ENCODE data around the gene CASD1. TPM values are rescaled to one million over a fixed set of nuclear protein-coding genes. Genes with fewer than 3 reads are reported as not detected.

CASD1 gene
- total RNA-seq, 1 experiment from 2014 or later: 14.0 TPM

GRCh38 chr7:94472608-94473007, 37.0 kb upstream of the CASD1 start:
- no peak overlapping the region for H2AFZ ChIP-seq
- no peak overlapping the region for H3K4me2 ChIP-seq
- H3K9me3 ChIP-seq (ENCODE audit: insufficient read depth, low read depth): peaks cover 7% of the 10 kb centered on the region; the same call in 1 of the 2 replicates
- H3K9me2 ChIP-seq (ENCODE audit: insufficient read depth): no peaks in the 10 kb centered on the region; the same call in 1 of the 2 replicates
- ChIA-PET CTCF (no interaction called here), POLR2A (ENCODE audit: unreplicated experiment) (no interaction called here)
- no peaks in the 10 kb centered on the region for H3K4me1 ChIP-seq (replicated peaks; ENCODE audit: insufficient read depth)
- H4K20me1 ChIP-seq (ENCODE audit: insufficient read depth): no peaks in the 10 kb centered on the region
- intact Hi-C loops (cut with micrococcal nuclease; ENCODE audit: unreplicated experiment): no loop called here
- no peaks in the 10 kb centered on the region for H3F3A ChIP-seq (ENCODE audit: insufficient read depth, low read depth)
- TF ChIP-seq EZH2 (IDR thresholded peaks at IDR 0.05; ENCODE audit: low read depth): no peak
- TF ChIP-seq CTCF (conservative IDR thresholded peaks at IDR 0.05): no peak
- no peaks in the 10 kb centered on the region for H3K79me2 ChIP-seq (ENCODE audit: low read depth)
- no peaks in the 10 kb centered on the region for H3K27me3 ChIP-seq (ENCODE audit: insufficient read depth, low read depth)
- no peaks in the 10 kb centered on the region for H3K36me3 ChIP-seq (ENCODE audit: low read depth)
- no peak overlapping the region for H3K4me3 ChIP-seq
- no peak for DNase-seq
- H3K27ac ChIP-seq: no peak overlapping the region
- no TSS peak for BruUV-seq (replicated peaks)

DNA sequence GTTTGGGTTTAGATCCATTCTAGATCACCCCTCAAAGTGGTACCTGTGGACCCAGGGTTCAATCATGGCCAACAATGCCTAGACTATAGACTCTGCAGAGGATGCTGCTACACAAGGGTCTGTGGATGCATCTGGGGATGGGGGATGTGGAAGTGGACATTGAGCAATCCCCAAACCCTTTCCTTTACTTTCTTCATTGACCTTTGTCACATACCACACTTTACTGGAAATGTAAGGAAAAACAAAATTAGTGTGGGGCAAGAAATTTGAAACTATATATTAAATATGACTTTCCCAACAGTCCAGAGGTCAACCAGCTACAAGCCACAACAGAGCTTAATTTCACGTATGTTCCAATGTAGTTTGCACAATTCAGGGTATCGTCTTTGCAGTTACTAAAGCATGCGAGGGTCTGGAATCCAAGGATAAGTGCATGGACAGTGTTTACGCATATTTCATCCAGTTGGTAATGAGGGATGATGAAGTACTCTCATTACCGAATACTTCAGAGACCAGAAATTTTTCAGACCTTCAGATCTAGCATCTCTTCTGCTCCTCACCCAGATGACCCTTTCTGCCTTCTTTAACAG, 33.3 kb upstream of the CASD1 start:
- H3K4me3 ChIP-seq: no peak overlapping the region
- no peaks in the 10 kb centered on the region for H3K36me3 ChIP-seq (ENCODE audit: low read depth)
- H3K9me2 ChIP-seq (ENCODE audit: insufficient read depth): no peaks in the 10 kb centered on the region; the same call in 1 of the 2 replicates
- no peak overlapping the region for H3K4me2 ChIP-seq
- DNase-seq: no peak
- ChIA-PET POLR2A (ENCODE audit: unreplicated experiment) (no interaction called here), CTCF (no interaction called here)
- no TSS peak for BruUV-seq (replicated peaks)
- no peaks in the 10 kb centered on the region for H3K79me2 ChIP-seq (ENCODE audit: low read depth)
- no peaks in the 10 kb centered on the region for H3K4me1 ChIP-seq (replicated peaks; ENCODE audit: insufficient read depth)
- no peaks in the 10 kb centered on the region for H3K27me3 ChIP-seq (ENCODE audit: insufficient read depth, low read depth)
- no peak overlapping the region for H3K27ac ChIP-seq
- H3K9me3 ChIP-seq (ENCODE audit: insufficient read depth, low read depth): no peaks in the 10 kb centered on the region
- intact Hi-C loops (cut with micrococcal nuclease; ENCODE audit: unreplicated experiment): no loop called here
- no peak overlapping the region for H2AFZ ChIP-seq
- no peaks in the 10 kb centered on the region for H4K20me1 ChIP-seq (ENCODE audit: insufficient read depth)
- H3F3A ChIP-seq (ENCODE audit: insufficient read depth, low read depth): no peaks in the 10 kb centered on the region
- no peak for TF ChIP-seq CTCF (conservative IDR thresholded peaks at IDR 0.05)
- no peak for TF ChIP-seq EZH2 (IDR thresholded peaks at IDR 0.05; ENCODE audit: low read depth)

GRCh38 chr7:94477878-94478277, 31.7 kb upstream of the CASD1 start:
- Histone ChIP-seq H3K4me3 (no peak overlapping the region), H3K36me3 (ENCODE audit: low read depth) (no peaks in the 10 kb centered on the region), H3F3A (ENCODE audit: insufficient read depth, low read depth) (no peaks in the 10 kb centered on the region), H2AFZ (no peak overlapping the region), H3K9me2 (ENCODE audit: insufficient read depth) (no peaks in the 10 kb centered on the region; the same call in 1 of the 2 replicates), H3K4me2 (no peak overlapping the region), H3K27me3 (ENCODE audit: insufficient read depth, low read depth) (no peaks in the 10 kb centered on the region), H3K79me2 (ENCODE audit: low read depth) (no peaks in the 10 kb centered on the region), H3K27ac (no peak overlapping the region), H3K4me1 (replicated peaks; ENCODE audit: insufficient read depth) (no peaks in the 10 kb centered on the region), H3K9me3 (ENCODE audit: insufficient read depth, low read depth) (no peaks in the 10 kb centered on the region), H4K20me1 (ENCODE audit: insufficient read depth) (no peaks in the 10 kb centered on the region)
- ChIA-PET POLR2A (ENCODE audit: unreplicated experiment) (no interaction called here), CTCF (no interaction called here)
- intact Hi-C loops (cut with micrococcal nuclease; ENCODE audit: unreplicated experiment): no loop called here
- TF ChIP-seq EZH2 (IDR thresholded peaks at IDR 0.05; ENCODE audit: low read depth): no peak
- DNase-seq: no peak
- no TSS peak for BruUV-seq (replicated peaks)

GRCh38 chr7:94478648-94479214, 30.9 kb upstream of the CASD1 start:
- POLR2A ChIA-PET (ENCODE audit: unreplicated experiment): no interaction called here
- BruUV-seq (replicated peaks): no TSS peak
- intact Hi-C loops (cut with micrococcal nuclease; ENCODE audit: unreplicated experiment): no loop called here

More at GRCh38 chr7:94478648-94479214, 30.9 kb upstream of the CASD1 start:
- no peaks in the 10 kb centered on the region for H3K36me3 ChIP-seq (ENCODE audit: low read depth)
- H3K4me3 ChIP-seq: no peak overlapping the region
- no peaks in the 10 kb centered on the region for H3K27me3 ChIP-seq (ENCODE audit: insufficient read depth, low read depth)
- no peak overlapping the region for H3K4me2 ChIP-seq
- no peaks in the 10 kb centered on the region for H3K9me3 ChIP-seq (ENCODE audit: insufficient read depth, low read depth)
- H2AFZ ChIP-seq: no peak overlapping the region
- DNase-seq: no peak
- no peaks in the 10 kb centered on the region for H3K4me1 ChIP-seq (replicated peaks; ENCODE audit: insufficient read depth)
- no peaks in the 10 kb centered on the region for H4K20me1 ChIP-seq (ENCODE audit: insufficient read depth)
- no peak overlapping the region for H3K27ac ChIP-seq
- H3K79me2 ChIP-seq (ENCODE audit: low read depth): no peaks in the 10 kb centered on the region
- no peaks in the 10 kb centered on the region for H3F3A ChIP-seq (ENCODE audit: insufficient read depth, low read depth)
- no peak for TF ChIP-seq CTCF (conservative IDR thresholded peaks at IDR 0.05)
- H3K9me2 ChIP-seq (ENCODE audit: insufficient read depth): no peaks in the 10 kb centered on the region; the same call in 1 of the 2 replicates
- CTCF ChIA-PET: no interaction called here

All from PC-9 (cell line).